Body of pancreas (tissue), 4 donors: ENCODE data around the gene SLC6A9. TPM values are rescaled to one million over a fixed set of nuclear protein-coding genes. Genes with fewer than 3 reads are reported as not detected.

Experiments
- ATAC-seq: fragments of 150-250 bp; one replicate; pipeline ENCODE4 v1.9.1; 2016
- DNase-seq, 4 donors: peaks; one replicate each; pipeline ENCODE4 v3.0.0-alpha.2; 2019
- H3K27ac ChIP-seq, 4 donors: fragments of 200-600 bp; sonication (generic); 1 replicate in 3 of 4; 2 replicates in 1 of 4; pipeline versions ENCODE4 v1.5.1 to v1.6.1; 2016 to 2019; ENCODE audit warnings: mild to moderate bottlenecking in 1 of 4, mixed read lengths in 1 of 4, moderate library complexity in 1 of 4
- H3K27me3 ChIP-seq, 2 donors: fragments of 200-600 bp; sonication (generic); one replicate each; pipeline ENCODE4 v1.6.0; 2016; ENCODE audit warnings: mild to moderate bottlenecking in 1 of 2
- H3K36me3 ChIP-seq, 2 donors: fragments of 200-600 bp; sonication (generic); replicated peaks in 1 of 2; 2 replicates each; pipeline ENCODE4 v1.5.1; 2016; ENCODE audit warnings: low read depth in 2 of 2; ENCODE audit not compliant: insufficient read depth in 1 of 2
- H3K4me1 ChIP-seq: fragments of 200-600 bp; sonication (generic); one replicate; pipeline ENCODE4 v1.6.0; 2016
- H3K4me3 ChIP-seq, 2 donors: fragments of 200-600 bp; sonication (generic); 1 replicate in 1 of 2; 2 replicates in 1 of 2; pipeline ENCODE4 v1.5.1; 2016 to 2019
- H3K9me3 ChIP-seq, 3 donors: fragments of 200-600 bp; sonication (generic); 1 replicate in 2 of 3; 2 replicates in 1 of 3; pipeline ENCODE4 v1.5.1; 2016
- CTCF ChIP-seq, 7 experiments: fragments of 450-650 bp in 4 of 7; fragments of 200-600 bp in 3 of 7; sonication (generic) in 3 of 7; IDR thresholded peaks; one replicate each; pipeline ENCODE4 v1.5.1; 2016 to 2019; ENCODE audit warnings: antibody characterized with exemption in 7 of 7
- POLR2A ChIP-seq, 3 donors: fragments of 450-650 bp; IDR thresholded peaks; one replicate each; pipeline ENCODE4 v1.6.1; 2016; ENCODE audit warnings: antibody characterized with exemption in 3 of 3, mild to moderate bottlenecking in 2 of 3
- WGBS, 2 donors: methylation state at CpG; one replicate each; pipeline ENCODE4 v1.1.5; 2017; 5-methylcytosine and 5-hydroxymethylcytosine counted together
- intact Hi-C: fragments of 100-400 bp; cut with DNase I; formaldehyde crosslinking; loops from one replicate; pipeline ENCODE4 v1.15.1; 2023
- total RNA-seq, 2 donors: library from RNA; depleted of rRNA; stranded (reverse); fragments of >200 nt; gene quantifications; one replicate each; pipeline ENCODE4 v1.1.0, GENCODE V29; 2016

SLC6A9 gene
- total RNA-seq, 2 donors from 2014 or later, result 2.3 to 4.6 TPM

GRCh38 chr1:44021581-44022321, 9.5 kb downstream of the SLC6A9 start:
- Histone ChIP-seq H3K4me3 (no peak overlapping the region), H3K9me3 (no peaks in the 10 kb centered on the region), H3K4me1 (no peaks in the 10 kb centered on the region), H3K36me3 (no peaks in the 10 kb centered on the region), H3K27me3 (no peaks in the 10 kb centered on the region), H3K27ac (no peak overlapping the region)
- TF ChIP-seq CTCF (IDR thresholded peaks at IDR 0.05), result no peak
- no peak for TF ChIP-seq POLR2A (IDR thresholded peaks at IDR 0.05)
- DNase-seq (no peak), ATAC-seq (no peak)
- intact Hi-C loops, result no loop called here
- WGBS, 2 donors, result 86 to 93% methylated on average over 3 to 10 of the region's 10 CpGs

- TF ChIP-seq POLR2A (IDR thresholded peaks at IDR 0.05) (no peak), CTCF (IDR thresholded peaks at IDR 0.05) (no peak)
- Histone ChIP-seq H3K9me3 (no peaks in the 10 kb centered on the region), H3K27me3 (no peaks in the 10 kb centered on the region), H3K27ac (no peak overlapping the region), H3K4me3 (no peak overlapping the region), H3K36me3 (no peaks in the 10 kb centered on the region), H3K4me1 (no peaks in the 10 kb centered on the region)
- WGBS, 2 donors, result 91 to 100% methylated on average over 2 to 8 of the region's 8 CpGs
- ATAC-seq (no peak), DNase-seq (no peak)
- intact Hi-C loops, result no loop called here
Observed at GRCh38 chr1:44021156-44021555, 10.1 kb downstream of the SLC6A9 start.

GRCh38 chr1:44020464-44020863, 10.8 kb downstream of the SLC6A9 start:
- Histone ChIP-seq H3K4me3 (no peak overlapping the region), H3K4me1 (no peaks in the 10 kb centered on the region), H3K27me3 (no peaks in the 10 kb centered on the region), H3K9me3 (no peaks in the 10 kb centered on the region), H3K36me3 (no peaks in the 10 kb centered on the region), H3K27ac (no peak overlapping the region)
- TF ChIP-seq CTCF (IDR thresholded peaks at IDR 0.05) (no peak), POLR2A (IDR thresholded peaks at IDR 0.05) (no peak)
- intact Hi-C loops, result no loop called here
- WGBS, 2 donors, result 78 to 100% methylated on average over 1 to 6 of the region's 6 CpGs
- ATAC-seq, result no peak
- DNase-seq, result no peak

GRCh38 chr1:44019466-44019948, 11.8 kb downstream of the SLC6A9 start:
- TF ChIP-seq CTCF (IDR thresholded peaks at IDR 0.05), result no peak
- TF ChIP-seq POLR2A (IDR thresholded peaks at IDR 0.05), result no peak

More at GRCh38 chr1:44019466-44019948, 11.8 kb downstream of the SLC6A9 start:
- no peak overlapping the region for H3K27ac ChIP-seq
- no peak overlapping the region for H3K4me3 ChIP-seq
- H3K4me1 ChIP-seq, result no peaks in the 10 kb centered on the region
- no peak for DNase-seq
- intact Hi-C loops, result no loop called here
- 86 to 98% methylated on average over 5 to 10 of the region's 13 CpGs for WGBS, 2 donors
- H3K9me3 ChIP-seq, result no peaks in the 10 kb centered on the region
- no peaks in the 10 kb centered on the region for H3K27me3 ChIP-seq
- ATAC-seq, result no peak
- H3K36me3 ChIP-seq, result no peaks in the 10 kb centered on the region
